ENCODE data around the gene PTGER4. TPM values are rescaled to one million over a fixed set of nuclear protein-coding genes. Genes with fewer than 3 reads are reported as not detected.

The PTGER4 gene

DNA sequence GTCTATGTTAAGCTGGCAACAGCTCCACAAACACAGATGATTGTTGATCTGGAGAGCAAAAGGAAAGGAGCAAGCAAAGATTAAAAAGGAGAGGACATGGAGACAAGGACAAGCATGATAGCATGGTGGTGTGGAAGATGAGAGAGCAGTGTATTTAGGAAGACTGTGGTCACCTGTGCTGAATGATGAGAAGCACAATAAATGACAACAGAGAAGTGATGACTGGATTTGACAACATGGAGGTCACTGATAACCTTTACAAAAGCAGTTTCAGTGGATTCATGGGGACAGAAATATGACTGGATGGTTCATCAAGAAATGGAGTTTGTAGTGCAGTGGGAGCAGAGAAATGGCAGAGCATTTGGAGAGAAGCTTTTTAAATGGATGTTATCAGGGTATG lies 55.9 kb downstream of the PTGER4 start:
- no peak overlapping the region for H3K4ac ChIP-seq (ENCODE audit: low read length)
- H3K4me1 ChIP-seq (ENCODE audit: control insufficient read depth in 2 of 2, insufficient read depth in 1 of 2, low read depth in 1 of 2, low read length in 2 of 2): no peaks in the 10 kb centered on the region
- no peak overlapping the region for H3K14ac ChIP-seq (ENCODE audit: low read length)
- no peak overlapping the region for H3K27ac ChIP-seq (replicated peaks; ENCODE audit: low read length)
- no peak overlapping the region for H3K9ac ChIP-seq (ENCODE audit: low read depth, low read length, poor library complexity)
- peaks cover 0 to 16% of the 10 kb centered on the region in 2 donors for H3K9me3 ChIP-seq (replicated peaks in 1 of 2; ENCODE audit: control insufficient read depth in 2 of 2, insufficient read depth in 1 of 2, low read depth in 1 of 2, low read length in 2 of 2)
- no peak overlapping the region for H2BK12ac ChIP-seq (ENCODE audit: low read length)
- no peak overlapping the region for H2AFZ ChIP-seq (ENCODE audit: low read length)
- H2AK5ac ChIP-seq (ENCODE audit: low read depth, low read length): no peak overlapping the region
- H2BK120ac ChIP-seq (ENCODE audit: low read depth, low read length): no peak overlapping the region
- no peak overlapping the region for H4K8ac ChIP-seq (ENCODE audit: low read depth, low read length)
- no peak overlapping the region for H3K4me2 ChIP-seq (ENCODE audit: insufficient read depth, low read length, poor library complexity, severe bottlenecking)
- no peak overlapping the region for H3K23ac ChIP-seq (ENCODE audit: low read depth, low read length, poor library complexity)
- no peak for DNase-seq (ENCODE audit: low spot score)
- H3K27me3 ChIP-seq (ENCODE audit: control insufficient read depth in 3 of 3, insufficient read depth in 3 of 3, low read depth in 1 of 3, low read length in 3 of 3): no peaks in the 10 kb centered on the region
- peaks cover 1% of the 10 kb centered on the region for H3K79me1 ChIP-seq (ENCODE audit: low read depth, low read length)
- H3K36me3 ChIP-seq (replicated peaks in 1 of 2; ENCODE audit: control insufficient read depth in 2 of 2, insufficient read depth in 2 of 2, low read length in 2 of 2): peaks cover 3 to 19% of the 10 kb centered on the region in 2 donors
- H4K91ac ChIP-seq (ENCODE audit: low read depth, low read length, poor library complexity): no peak overlapping the region
- no peak overlapping the region for H2BK15ac ChIP-seq (ENCODE audit: low read length)
- H3K4me3 ChIP-seq (ENCODE audit: low read length in 2 of 2): no peak overlapping the region
- H3K18ac ChIP-seq (ENCODE audit: low read length): no peak overlapping the region
- no peak overlapping the region for H2BK5ac ChIP-seq (ENCODE audit: low read length)

DNA sequence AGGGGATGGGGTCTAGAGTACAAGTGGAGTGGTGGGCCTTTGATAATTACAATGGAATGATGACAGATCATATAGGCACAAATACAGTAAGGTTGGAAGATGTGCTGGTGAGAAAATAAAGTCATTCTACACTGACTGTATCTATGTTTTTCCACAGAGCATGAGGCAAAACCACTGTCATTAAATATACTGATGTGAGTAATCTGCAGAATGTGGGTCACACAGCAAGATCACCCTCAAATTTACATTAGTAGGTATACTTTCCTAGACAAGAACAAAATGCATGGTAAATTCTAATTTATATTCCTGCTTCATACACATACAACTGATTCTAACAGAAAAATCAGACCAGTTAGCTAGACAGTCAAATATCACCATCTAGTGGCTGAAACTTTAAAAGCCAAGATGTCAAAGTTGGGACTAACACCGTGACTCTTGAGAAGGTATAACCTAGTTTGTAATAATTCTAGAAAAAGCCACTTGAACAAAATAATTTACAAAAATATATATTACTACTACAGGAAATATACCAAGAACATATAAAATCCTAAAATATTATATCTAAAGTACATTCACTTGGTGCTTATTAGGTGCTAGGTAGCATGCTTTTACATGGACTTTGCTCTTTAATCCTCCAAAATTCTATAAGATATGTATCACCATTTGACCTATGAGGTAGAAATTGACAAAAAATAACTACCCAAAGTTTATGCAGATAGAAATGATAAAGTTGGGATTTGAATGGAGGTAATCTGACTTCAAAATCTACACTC lies 56.6 kb downstream of the PTGER4 start:
- H2AFZ ChIP-seq (ENCODE audit: low read length): no peak overlapping the region
- peak; percentile 27 for DNase-seq (ENCODE audit: low spot score)

DNA sequence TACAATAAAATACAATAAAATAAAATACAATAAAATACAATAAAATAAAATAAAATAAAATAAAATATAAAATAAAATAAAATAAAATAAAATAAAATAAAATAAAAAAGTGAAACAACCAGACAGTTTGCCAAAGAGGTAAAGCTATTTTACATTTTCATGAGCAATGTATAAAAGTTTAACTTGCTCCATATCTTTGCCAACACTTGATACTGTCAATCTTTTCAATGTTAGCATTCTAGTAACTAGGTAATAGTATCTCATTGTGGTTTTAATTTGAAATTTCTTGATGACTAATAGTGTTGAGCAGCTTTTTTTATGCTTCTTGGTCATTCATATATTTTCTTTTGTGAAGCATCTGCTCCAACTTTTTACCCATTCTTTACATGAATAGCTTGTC lies 58.8 kb downstream of the PTGER4 start:
- Histone ChIP-seq H2BK15ac (ENCODE audit: low read length) (no peak overlapping the region), H3K18ac (ENCODE audit: low read length) (no peak overlapping the region), H3K79me1 (ENCODE audit: low read depth, low read length) (no peaks in the 10 kb centered on the region), H2AK5ac (ENCODE audit: low read depth, low read length) (no peak overlapping the region), H3K4me2 (ENCODE audit: insufficient read depth, low read length, poor library complexity, severe bottlenecking) (no peak overlapping the region), H3K4me3 (ENCODE audit: low read length in 2 of 2) (no peak overlapping the region), H4K8ac (ENCODE audit: low read depth, low read length) (no peak overlapping the region), H3K4ac (ENCODE audit: low read length) (no peak overlapping the region), H3K27me3 (ENCODE audit: control insufficient read depth in 3 of 3, insufficient read depth in 3 of 3, low read depth in 1 of 3, low read length in 3 of 3) (no peaks in the 10 kb centered on the region), H3K9ac (ENCODE audit: low read depth, low read length, poor library complexity) (no peak overlapping the region), H3K27ac (replicated peaks; ENCODE audit: low read length) (no peak overlapping the region), H4K91ac (ENCODE audit: low read depth, low read length, poor library complexity) (no peak overlapping the region), H2BK12ac (ENCODE audit: low read length) (no peak overlapping the region), H2BK120ac (ENCODE audit: low read depth, low read length) (no peak overlapping the region), H2BK5ac (ENCODE audit: low read length) (no peak overlapping the region), H2AFZ (ENCODE audit: low read length) (no peak overlapping the region), H3K9me3 (replicated peaks in 1 of 2; ENCODE audit: control insufficient read depth in 2 of 2, insufficient read depth in 1 of 2, low read depth in 1 of 2, low read length in 2 of 2) (peaks cover 1 to 23% of the 10 kb centered on the region in 2 donors), H3K14ac (ENCODE audit: low read length) (no peak overlapping the region), H3K23ac (ENCODE audit: low read depth, low read length, poor library complexity) (no peak overlapping the region), H3K36me3 (replicated peaks in 1 of 2; ENCODE audit: control insufficient read depth in 2 of 2, insufficient read depth in 2 of 2, low read length in 2 of 2) (peaks cover 8 to 38% of the 10 kb centered on the region in 2 donors), H3K4me1 (ENCODE audit: control insufficient read depth in 2 of 2, insufficient read depth in 1 of 2, low read depth in 1 of 2, low read length in 2 of 2) (no peaks in the 10 kb centered on the region)
- no peak for DNase-seq (ENCODE audit: low spot score)

More for the DNA sequence above, 56.6 kb downstream of the PTGER4 start:
- no peak overlapping the region for H3K4me2 ChIP-seq (ENCODE audit: insufficient read depth, low read length, poor library complexity, severe bottlenecking)
- H3K4me3 ChIP-seq (ENCODE audit: low read length in 2 of 2): no peak overlapping the region
- no peak overlapping the region for H3K9ac ChIP-seq (ENCODE audit: low read depth, low read length, poor library complexity)
- H2BK12ac ChIP-seq (ENCODE audit: low read length): no peak overlapping the region
- H2BK120ac ChIP-seq (ENCODE audit: low read depth, low read length): no peak overlapping the region
- H2AK5ac ChIP-seq (ENCODE audit: low read depth, low read length): no peak overlapping the region
- H3K9me3 ChIP-seq (replicated peaks in 1 of 2; ENCODE audit: control insufficient read depth in 2 of 2, insufficient read depth in 1 of 2, low read depth in 1 of 2, low read length in 2 of 2): peaks cover 0 to 19% of the 10 kb centered on the region in 2 donors
- WGBS, 2 donors (ENCODE audit: extremely low coverage in 2 of 2, insufficient read length in 2 of 2, insufficient replicate concordance in 1 of 2): no CpG with 5 or more reads among the region's 1 CpG
- H3K23ac ChIP-seq (ENCODE audit: low read depth, low read length, poor library complexity): no peak overlapping the region
- H4K91ac ChIP-seq (ENCODE audit: low read depth, low read length, poor library complexity): no peak overlapping the region
- no peak overlapping the region for H3K18ac ChIP-seq (ENCODE audit: low read length)
- no peak overlapping the region for H3K4ac ChIP-seq (ENCODE audit: low read length)
- no peak overlapping the region for H4K8ac ChIP-seq (ENCODE audit: low read depth, low read length)
- no peak overlapping the region for H2BK15ac ChIP-seq (ENCODE audit: low read length)
- H3K79me1 ChIP-seq (ENCODE audit: low read depth, low read length): peaks cover 1% of the 10 kb centered on the region
- no peak overlapping the region for H3K27ac ChIP-seq (replicated peaks; ENCODE audit: low read length)
- H3K4me1 ChIP-seq (ENCODE audit: control insufficient read depth in 2 of 2, insufficient read depth in 1 of 2, low read depth in 1 of 2, low read length in 2 of 2): no peaks in the 10 kb centered on the region
- no peaks in the 10 kb centered on the region for H3K27me3 ChIP-seq (ENCODE audit: control insufficient read depth in 3 of 3, insufficient read depth in 3 of 3, low read depth in 1 of 3, low read length in 3 of 3)
- peaks cover 5 to 25% of the 10 kb centered on the region in 2 donors for H3K36me3 ChIP-seq (replicated peaks in 1 of 2; ENCODE audit: control insufficient read depth in 2 of 2, insufficient read depth in 2 of 2, low read length in 2 of 2)
- H2BK5ac ChIP-seq (ENCODE audit: low read length): no peak overlapping the region
- H3K14ac ChIP-seq (ENCODE audit: low read length): no peak overlapping the region

Small RNAs within 50 kb of the gene (small RNA-seq; reads per million reads assigned to genes)
- not detected for gene RF00092 (ENCODE audit: insufficient read depth)
